Esophagus squamous epithelium (tissue), 4 donors: ENCODE data around the gene TFF3.

Source experiments
- CTCF ChIP-seq, 6 experiments: fragments of 450-650 bp in 4 of 6; fragments of 200-600 bp in 2 of 6; sonication (generic) in 2 of 6; IDR thresholded peaks; one replicate each; pipeline ENCODE4 v1.5.1; 2016 to 2019; ENCODE audit warnings: antibody characterized with exemption in 6 of 6, mild to moderate bottlenecking in 4 of 6, moderate library complexity in 4 of 6
- POLR2A ChIP-seq, 4 donors: fragments of 450-650 bp; IDR thresholded peaks; one replicate each; pipeline ENCODE4 v1.6.1; 2017; ENCODE audit warnings: antibody characterized with exemption in 4 of 4, mild to moderate bottlenecking in 4 of 4, moderate library complexity in 3 of 4

DNA sequence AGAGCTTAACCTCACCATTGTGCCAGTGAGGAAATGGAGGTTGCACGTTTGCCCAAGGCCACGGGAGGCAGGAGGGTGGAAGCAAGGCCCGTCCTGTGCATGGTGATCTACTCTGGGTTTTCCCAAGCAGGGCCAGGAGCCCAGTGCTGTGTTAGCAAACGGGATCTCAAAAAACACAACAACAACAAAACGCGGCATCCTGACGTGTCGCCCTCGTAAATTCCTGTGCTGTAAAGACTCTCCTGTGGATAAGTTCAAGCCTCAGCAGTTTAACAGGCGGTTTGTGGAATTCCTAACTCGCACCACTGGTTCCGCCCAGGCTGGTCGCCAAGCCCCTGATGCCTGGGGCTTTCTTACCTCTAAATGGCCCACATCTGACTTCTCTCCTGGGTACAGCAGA lies 39.1 kb downstream of the TFF3 start:
- TF ChIP-seq CTCF (IDR thresholded peaks at IDR 0.05) (no peak), POLR2A (IDR thresholded peaks at IDR 0.05) (no peak)
